Astrocyte of the cerebellum (primary cell): ENCODE results near the gene PAFAH1B2.

Experiments
- DNase-seq: peaks from one replicate; pipeline ENCODE4 v3.0.0-alpha.2; 2011; ENCODE audit warnings: low read depth
- H3K4me3 ChIP-seq: 2 replicates; pipeline ENCODE4 v1.5.1; 2011; ENCODE audit warnings: mild to moderate bottlenecking, low read depth, low read length, moderate library complexity
- in situ Hi-C: cut with HindIII; loops from 2 replicates; pipeline ENCODE4 v1.10.0; 2017; ENCODE audit warnings: low sequenced_read_pairs
- TF ChIP-seq, protein P1 (sequence below): IDR thresholded peaks from 2 replicates; pipeline ENCODE4 v1.5.1; 2012; ENCODE audit warnings: low read length, low read depth, moderate library complexity, mild to moderate bottlenecking; ENCODE audit errors: missing control alignments

Gene PAFAH1B2

GRCh38 chr11:117187799-117188481, 43.9 kb downstream of the PAFAH1B2 start:
- DNase-seq = no peak
- H3K4me3 ChIP-seq = no peak overlapping the region
- TF ChIP-seq, protein P1, sequence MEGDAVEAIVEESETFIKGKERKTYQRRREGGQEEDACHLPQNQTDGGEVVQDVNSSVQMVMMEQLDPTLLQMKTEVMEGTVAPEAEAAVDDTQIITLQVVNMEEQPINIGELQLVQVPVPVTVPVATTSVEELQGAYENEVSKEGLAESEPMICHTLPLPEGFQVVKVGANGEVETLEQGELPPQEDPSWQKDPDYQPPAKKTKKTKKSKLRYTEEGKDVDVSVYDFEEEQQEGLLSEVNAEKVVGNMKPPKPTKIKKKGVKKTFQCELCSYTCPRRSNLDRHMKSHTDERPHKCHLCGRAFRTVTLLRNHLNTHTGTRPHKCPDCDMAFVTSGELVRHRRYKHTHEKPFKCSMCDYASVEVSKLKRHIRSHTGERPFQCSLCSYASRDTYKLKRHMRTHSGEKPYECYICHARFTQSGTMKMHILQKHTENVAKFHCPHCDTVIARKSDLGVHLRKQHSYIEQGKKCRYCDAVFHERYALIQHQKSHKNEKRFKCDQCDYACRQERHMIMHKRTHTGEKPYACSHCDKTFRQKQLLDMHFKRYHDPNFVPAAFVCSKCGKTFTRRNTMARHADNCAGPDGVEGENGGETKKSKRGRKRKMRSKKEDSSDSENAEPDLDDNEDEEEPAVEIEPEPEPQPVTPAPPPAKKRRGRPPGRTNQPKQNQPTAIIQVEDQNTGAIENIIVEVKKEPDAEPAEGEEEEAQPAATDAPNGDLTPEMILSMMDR = no peak
- in situ Hi-C loops = no loop called here

GRCh38 chr11:117188620-117189081, 44.6 kb downstream of the PAFAH1B2 start:
- H3K4me3 ChIP-seq = no peak overlapping the region
- DNase-seq = no peak
- in situ Hi-C loops = no loop called here
- TF ChIP-seq, protein P1 = no peak

- TF ChIP-seq, protein P1 = no peak
- no peak for DNase-seq
- H3K4me3 ChIP-seq = no peak overlapping the region
- in situ Hi-C loops = no loop called here
These were observed 45.3 kb downstream of the PAFAH1B2 start for GRCh38 chr11:117189191-117189940.

GRCh38 chr11:117189941-117190544, 46.0 kb downstream of the PAFAH1B2 start:
- no peak overlapping the region for H3K4me3 ChIP-seq
- no peak for DNase-seq
- in situ Hi-C loops = no loop called here
- TF ChIP-seq, protein P1 = no peak

- no peak for DNase-seq
- H3K4me3 ChIP-seq = no peak overlapping the region
- TF ChIP-seq, protein P1 = no peak
- in situ Hi-C loops = no loop called here
These were observed 47.8 kb downstream of the PAFAH1B2 start for GRCh38 chr11:117191680-117192400.

DNA sequence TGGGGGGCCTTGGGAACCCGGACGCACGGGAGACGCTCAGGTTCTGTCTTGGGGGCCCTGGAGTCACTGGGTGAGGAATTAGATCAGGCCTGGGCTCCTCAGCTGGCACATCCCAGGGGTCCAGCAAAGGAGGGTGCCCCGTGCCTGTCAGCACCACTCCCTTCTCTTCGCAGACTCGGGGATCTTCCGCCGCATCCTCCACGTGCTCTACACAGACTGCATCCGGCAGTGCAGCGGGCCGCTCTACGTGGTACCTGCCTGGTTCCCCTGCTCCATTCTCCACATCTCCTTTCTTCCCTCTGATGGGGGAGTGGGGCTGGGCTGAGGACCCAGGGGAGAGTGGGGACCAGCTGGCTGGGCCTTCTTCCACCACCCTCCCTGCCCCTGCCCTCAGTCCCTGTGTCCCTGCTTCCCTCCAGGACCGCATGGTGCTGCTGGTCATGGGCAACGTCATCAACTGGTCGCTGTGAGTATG, 48.4 kb downstream of the PAFAH1B2 start:
- no peak overlapping the region for H3K4me3 ChIP-seq
- no peak for DNase-seq
- TF ChIP-seq, protein P1 = no peak
- in situ Hi-C loops = no loop called here
